HepG2 (cell line): Measurements from ENCODE around the gene CHID1. TPM values are rescaled to one million over a fixed set of nuclear protein-coding genes. Genes with fewer than 3 reads are reported as not detected.

Experiments
- AKNA ChIP-seq: sonication (generic); formaldehyde crosslinking; IDR thresholded peaks from 2 replicates; pipeline ENCODE4 v1.4.0; 2020; ENCODE audit warnings: missing genetic modification reagents, borderline replicate concordance
- CEBPG ChIP-seq: IDR thresholded peaks from 2 replicates; pipeline ENCODE4 v1.6.1; 2016
- HNRNPH1 ChIP-seq: fragments of 200-400 bp; formaldehyde crosslinking; optimal IDR thresholded peaks from 2 replicates; pipeline ENCODE3; 2017; ENCODE audit warnings: mild to moderate bottlenecking, low read depth, low read length
- NCOA2 ChIP-seq: sonication (generic); formaldehyde crosslinking; IDR thresholded peaks from 2 replicates; pipeline ENCODE4 v1.8.0; 2022; ENCODE audit warnings: inconsistent platforms
- NFIB ChIP-seq: sonication (generic); formaldehyde crosslinking; IDR thresholded peaks from 2 replicates; pipeline ENCODE4 v1.9.0; 2021; ENCODE audit warnings: missing genetic modification reagents, mild to moderate bottlenecking, borderline replicate concordance
- RXRB ChIP-seq: IDR thresholded peaks from 2 replicates; pipeline ENCODE4 v1.6.1; 2016; ENCODE audit warnings: borderline replicate concordance, missing genetic modification reagents, missing compliant biosample characterization
- TEAD3 ChIP-seq: optimal IDR thresholded peaks from 2 replicates; pipeline ENCODE3; 2016; ENCODE audit warnings: borderline replicate concordance
- ZFP36 ChIP-seq: fragments of 150-350 bp; IDR thresholded peaks from 2 replicates; pipeline ENCODE4 v1.6.1; 2018; ENCODE audit warnings: borderline replicate concordance, low read length, low read depth; ENCODE audit not compliant: partially characterized antibody
- ZNF263 ChIP-seq: sonication (generic); formaldehyde crosslinking; IDR thresholded peaks from 2 replicates; pipeline ENCODE4 v1.4.0; 2020; ENCODE audit warnings: missing genetic modification reagents
- ZNF577 ChIP-seq: sonication (generic); formaldehyde crosslinking; IDR thresholded peaks from 2 replicates; pipeline ENCODE4 v1.4.0; 2020; ENCODE audit warnings: mild to moderate bottlenecking, low read depth, missing genetic modification reagents, borderline replicate concordance
- ZNF607 ChIP-seq: sonication (generic); formaldehyde crosslinking; IDR thresholded peaks from 2 replicates; pipeline ENCODE4 v1.5.1; 2020; ENCODE audit warnings: missing genetic modification reagents, mild to moderate bottlenecking, borderline replicate concordance
- ZNF660 ChIP-seq: sonication (generic); formaldehyde crosslinking; IDR thresholded peaks from 2 replicates; pipeline ENCODE4 v1.5.1; 2020; ENCODE audit warnings: mild to moderate bottlenecking, low read depth, missing genetic modification reagents, borderline replicate concordance
- ZNF850 ChIP-seq: sonication (generic); formaldehyde crosslinking; conservative IDR thresholded peaks from 2 replicates; pipeline ENCODE4 v1.9.0; 2021; ENCODE audit warnings: mild to moderate bottlenecking, missing genetic modification reagents
- polyA plus RNA-seq, 8 experiments: library from polyadenylated mRNA; depleted of rRNA in 3 of 8; stranded (reverse) in 7 of 8; unstranded in 1 of 8; fragments of >200 nt; fragmentation: Illumina TruSeq in 4 of 8; extraction: Trizol in 4 of 8; gene quantifications; 2 replicates each; pipeline versions ENCODE4 v1.2.1 to v1.2.3, GENCODE V29; 2011 to 2016; ENCODE audit warnings: low read depth in 4 of 8, missing spikeins in 1 of 8, mixed read lengths in 1 of 8; ENCODE audit not compliant: insufficient read depth in 1 of 8
- total RNA-seq, 5 experiments: library from RNA; depleted of rRNA; stranded (reverse); fragments of >200 nt; fragmentation: Illumina TruSeq; extraction: Trizol; gene quantifications; 2 replicates each; pipeline ENCODE4 v1.2.3, GENCODE V29; 2016; ENCODE audit warnings: low read depth in 1 of 5
- TF ChIP-seq, protein P1 (sequence below): sonication (generic); formaldehyde crosslinking; IDR thresholded peaks from 2 replicates; pipeline ENCODE4 v1.4.0; 2020; ENCODE audit warnings: missing genetic modification reagents; ENCODE audit errors: not compliant biosample characterization
- TF ChIP-seq, protein P2 (sequence below): sonication (generic); formaldehyde crosslinking; IDR thresholded peaks from 2 replicates; pipeline ENCODE4 v1.5.1; 2020; ENCODE audit warnings: missing genetic modification reagents, mild to moderate bottlenecking, borderline replicate concordance
- TF ChIP-seq, protein P3 (sequence below): sonication (generic); formaldehyde crosslinking; IDR thresholded peaks from 2 replicates; pipeline ENCODE4 v1.5.0; 2020; ENCODE audit warnings: missing genetic modification reagents
- TF ChIP-seq, protein P4 (sequence below): sonication (generic); formaldehyde crosslinking; IDR thresholded peaks from 2 replicates; pipeline ENCODE4 v1.4.0; 2020; ENCODE audit warnings: mild to moderate bottlenecking, missing genetic modification reagents

CHID1 gene
- total and polyA plus RNA-seq, 2 of the 13 experiments (the other 11 are each of a cell fraction or from before 2014, with no cell fraction given) = 65.1 to 93.6 TPM

DNA sequence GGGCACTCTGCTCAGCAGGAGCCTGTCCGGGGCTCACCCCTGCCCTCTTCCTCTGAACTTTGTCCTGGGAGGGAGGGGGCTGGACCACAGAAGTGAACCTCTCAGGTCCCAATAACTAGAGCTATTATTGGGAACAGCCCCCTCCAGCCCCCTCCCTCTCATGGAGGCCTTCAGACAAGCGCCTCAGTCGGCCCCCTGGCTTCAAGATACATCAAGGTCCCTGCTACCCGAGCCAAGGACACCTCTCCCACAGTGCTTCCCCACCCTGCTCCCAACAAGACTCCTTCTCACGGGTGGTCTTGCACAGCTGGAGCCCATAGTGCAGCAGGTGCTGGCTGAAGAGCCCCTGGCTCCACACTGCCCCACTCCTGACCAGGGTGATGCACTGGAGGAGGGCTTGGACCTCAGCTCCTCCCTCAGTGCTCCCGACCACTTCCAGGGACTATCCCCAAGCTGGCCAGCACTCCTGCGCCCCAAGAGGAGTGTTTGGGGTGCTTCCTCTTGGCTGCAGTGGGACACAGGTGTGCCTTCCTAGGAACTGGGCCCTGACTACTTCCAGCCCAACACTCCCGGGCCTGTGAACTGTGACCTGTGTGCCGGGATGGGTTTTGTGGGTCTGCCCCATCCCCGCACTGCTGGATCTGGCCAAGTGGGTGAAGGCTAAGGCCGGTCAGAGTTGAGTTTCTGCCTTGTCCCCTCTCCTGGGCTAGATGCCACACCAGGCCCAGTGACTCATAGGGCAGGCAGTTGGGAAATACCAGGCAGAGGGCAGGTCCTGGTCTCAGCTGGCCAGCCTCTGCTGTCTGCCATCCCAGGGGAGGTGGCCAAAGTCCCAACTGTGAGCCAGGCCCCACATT, 89.7 kb downstream of the CHID1 start (continued):
- TF ChIP-seq, protein P1, sequence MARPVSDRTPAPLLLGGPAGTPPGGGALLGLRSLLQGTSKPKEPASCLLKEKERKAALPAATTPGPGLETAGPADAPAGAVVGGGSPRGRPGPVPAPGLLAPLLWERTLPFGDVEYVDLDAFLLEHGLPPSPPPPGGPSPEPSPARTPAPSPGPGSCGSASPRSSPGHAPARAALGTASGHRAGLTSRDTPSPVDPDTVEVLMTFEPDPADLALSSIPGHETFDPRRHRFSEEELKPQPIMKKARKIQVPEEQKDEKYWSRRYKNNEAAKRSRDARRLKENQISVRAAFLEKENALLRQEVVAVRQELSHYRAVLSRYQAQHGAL = no peak
- TF ChIP-seq AKNA (CRISPR knock-in tag) = no peak
- TF ChIP-seq, protein P2, sequence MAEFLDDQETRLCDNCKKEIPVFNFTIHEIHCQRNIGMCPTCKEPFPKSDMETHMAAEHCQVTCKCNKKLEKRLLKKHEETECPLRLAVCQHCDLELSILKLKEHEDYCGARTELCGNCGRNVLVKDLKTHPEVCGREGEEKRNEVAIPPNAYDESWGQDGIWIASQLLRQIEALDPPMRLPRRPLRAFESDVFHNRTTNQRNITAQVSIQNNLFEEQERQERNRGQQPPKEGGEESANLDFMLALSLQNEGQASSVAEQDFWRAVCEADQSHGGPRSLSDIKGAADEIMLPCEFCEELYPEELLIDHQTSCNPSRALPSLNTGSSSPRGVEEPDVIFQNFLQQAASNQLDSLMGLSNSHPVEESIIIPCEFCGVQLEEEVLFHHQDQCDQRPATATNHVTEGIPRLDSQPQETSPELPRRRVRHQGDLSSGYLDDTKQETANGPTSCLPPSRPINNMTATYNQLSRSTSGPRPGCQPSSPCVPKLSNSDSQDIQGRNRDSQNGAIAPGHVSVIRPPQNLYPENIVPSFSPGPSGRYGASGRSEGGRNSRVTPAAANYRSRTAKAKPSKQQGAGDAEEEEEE (CRISPR knock-in tag) = no peak
- TF ChIP-seq HNRNPH1 = no peak
- TF ChIP-seq, protein P3, sequence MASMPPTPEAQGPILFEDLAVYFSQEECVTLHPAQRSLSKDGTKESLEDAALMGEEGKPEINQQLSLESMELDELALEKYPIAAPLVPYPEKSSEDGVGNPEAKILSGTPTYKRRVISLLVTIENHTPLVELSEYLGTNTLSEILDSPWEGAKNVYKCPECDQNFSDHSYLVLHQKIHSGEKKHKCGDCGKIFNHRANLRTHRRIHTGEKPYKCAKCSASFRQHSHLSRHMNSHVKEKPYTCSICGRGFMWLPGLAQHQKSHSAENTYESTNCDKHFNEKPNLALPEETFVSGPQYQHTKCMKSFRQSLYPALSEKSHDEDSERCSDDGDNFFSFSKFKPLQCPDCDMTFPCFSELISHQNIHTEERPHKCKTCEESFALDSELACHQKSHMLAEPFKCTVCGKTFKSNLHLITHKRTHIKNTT (CRISPR knock-in tag) = no peak
- 0 out of 2 replicates have a peak, but pooled peaks have one; percentile 12 for TF ChIP-seq NCOA2
- peak; percentile 77; the same call in 1 of the 2 replicates for TF ChIP-seq ZNF263 (CRISPR knock-in tag)
- TF ChIP-seq NFIB (CRISPR knock-in tag) = no peak
- no peak for TF ChIP-seq ZNF660 (CRISPR knock-in tag)
- peak; percentile 76 for TF ChIP-seq TEAD3
- TF ChIP-seq, protein P4, sequence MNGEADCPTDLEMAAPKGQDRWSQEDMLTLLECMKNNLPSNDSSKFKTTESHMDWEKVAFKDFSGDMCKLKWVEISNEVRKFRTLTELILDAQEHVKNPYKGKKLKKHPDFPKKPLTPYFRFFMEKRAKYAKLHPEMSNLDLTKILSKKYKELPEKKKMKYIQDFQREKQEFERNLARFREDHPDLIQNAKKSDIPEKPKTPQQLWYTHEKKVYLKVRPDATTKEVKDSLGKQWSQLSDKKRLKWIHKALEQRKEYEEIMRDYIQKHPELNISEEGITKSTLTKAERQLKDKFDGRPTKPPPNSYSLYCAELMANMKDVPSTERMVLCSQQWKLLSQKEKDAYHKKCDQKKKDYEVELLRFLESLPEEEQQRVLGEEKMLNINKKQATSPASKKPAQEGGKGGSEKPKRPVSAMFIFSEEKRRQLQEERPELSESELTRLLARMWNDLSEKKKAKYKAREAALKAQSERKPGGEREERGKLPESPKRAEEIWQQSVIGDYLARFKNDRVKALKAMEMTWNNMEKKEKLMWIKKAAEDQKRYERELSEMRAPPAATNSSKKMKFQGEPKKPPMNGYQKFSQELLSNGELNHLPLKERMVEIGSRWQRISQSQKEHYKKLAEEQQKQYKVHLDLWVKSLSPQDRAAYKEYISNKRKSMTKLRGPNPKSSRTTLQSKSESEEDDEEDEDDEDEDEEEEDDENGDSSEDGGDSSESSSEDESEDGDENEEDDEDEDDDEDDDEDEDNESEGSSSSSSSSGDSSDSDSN (CRISPR knock-in tag) = peak; percentile 41; the same call in 1 of the 2 replicates
- TF ChIP-seq ZFP36 = no peak
- no peak for TF ChIP-seq ZNF850 (CRISPR knock-in tag)
- no peak for TF ChIP-seq ZNF607
- no peak for TF ChIP-seq ZNF577 (CRISPR knock-in tag)
- TF ChIP-seq CEBPG (CRISPR knock-in tag) = peak; percentile 76
- 0 out of 2 replicates have a peak, but pooled peaks have one; percentile 18 for TF ChIP-seq RXRB (CRISPR knock-in tag)
